GM12874 (cell line): ENCODE data around the gene PIK3R5.

Experiments
- TF ChIP-seq, protein P1 (sequence below): IDR thresholded peaks from 2 replicates; pipeline ENCODE4 v1.5.1; 2011; ENCODE audit warnings: low read depth, mild to moderate bottlenecking, control low read depth, low read length, moderate library complexity; ENCODE audit not compliant: insufficient read depth

The PIK3R5 gene

GRCh38 chr17:8831234-8831849 is 134.2 kb downstream of the PIK3R5 start:
- TF ChIP-seq, protein P1, sequence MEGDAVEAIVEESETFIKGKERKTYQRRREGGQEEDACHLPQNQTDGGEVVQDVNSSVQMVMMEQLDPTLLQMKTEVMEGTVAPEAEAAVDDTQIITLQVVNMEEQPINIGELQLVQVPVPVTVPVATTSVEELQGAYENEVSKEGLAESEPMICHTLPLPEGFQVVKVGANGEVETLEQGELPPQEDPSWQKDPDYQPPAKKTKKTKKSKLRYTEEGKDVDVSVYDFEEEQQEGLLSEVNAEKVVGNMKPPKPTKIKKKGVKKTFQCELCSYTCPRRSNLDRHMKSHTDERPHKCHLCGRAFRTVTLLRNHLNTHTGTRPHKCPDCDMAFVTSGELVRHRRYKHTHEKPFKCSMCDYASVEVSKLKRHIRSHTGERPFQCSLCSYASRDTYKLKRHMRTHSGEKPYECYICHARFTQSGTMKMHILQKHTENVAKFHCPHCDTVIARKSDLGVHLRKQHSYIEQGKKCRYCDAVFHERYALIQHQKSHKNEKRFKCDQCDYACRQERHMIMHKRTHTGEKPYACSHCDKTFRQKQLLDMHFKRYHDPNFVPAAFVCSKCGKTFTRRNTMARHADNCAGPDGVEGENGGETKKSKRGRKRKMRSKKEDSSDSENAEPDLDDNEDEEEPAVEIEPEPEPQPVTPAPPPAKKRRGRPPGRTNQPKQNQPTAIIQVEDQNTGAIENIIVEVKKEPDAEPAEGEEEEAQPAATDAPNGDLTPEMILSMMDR, result no peak

- TF ChIP-seq, protein P1, result no peak
Measured at GRCh38 chr17:8830141-8830540, 135.4 kb downstream of the PIK3R5 start.

- TF ChIP-seq, protein P1, result no peak
Measured at GRCh38 chr17:8829036-8829941, 136.2 kb downstream of the PIK3R5 start.
